ENCODE data around the gene CHST11.

- TF ChIP-seq, protein P1, sequence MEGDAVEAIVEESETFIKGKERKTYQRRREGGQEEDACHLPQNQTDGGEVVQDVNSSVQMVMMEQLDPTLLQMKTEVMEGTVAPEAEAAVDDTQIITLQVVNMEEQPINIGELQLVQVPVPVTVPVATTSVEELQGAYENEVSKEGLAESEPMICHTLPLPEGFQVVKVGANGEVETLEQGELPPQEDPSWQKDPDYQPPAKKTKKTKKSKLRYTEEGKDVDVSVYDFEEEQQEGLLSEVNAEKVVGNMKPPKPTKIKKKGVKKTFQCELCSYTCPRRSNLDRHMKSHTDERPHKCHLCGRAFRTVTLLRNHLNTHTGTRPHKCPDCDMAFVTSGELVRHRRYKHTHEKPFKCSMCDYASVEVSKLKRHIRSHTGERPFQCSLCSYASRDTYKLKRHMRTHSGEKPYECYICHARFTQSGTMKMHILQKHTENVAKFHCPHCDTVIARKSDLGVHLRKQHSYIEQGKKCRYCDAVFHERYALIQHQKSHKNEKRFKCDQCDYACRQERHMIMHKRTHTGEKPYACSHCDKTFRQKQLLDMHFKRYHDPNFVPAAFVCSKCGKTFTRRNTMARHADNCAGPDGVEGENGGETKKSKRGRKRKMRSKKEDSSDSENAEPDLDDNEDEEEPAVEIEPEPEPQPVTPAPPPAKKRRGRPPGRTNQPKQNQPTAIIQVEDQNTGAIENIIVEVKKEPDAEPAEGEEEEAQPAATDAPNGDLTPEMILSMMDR (IDR thresholded peaks at IDR 0.05) = no peak
- TF ChIP-seq POLR2A (IDR thresholded peaks at IDR 0.05) = no peak
Measured at GRCh38 chr12:104473374-104473983, 16.7 kb downstream of the CHST11 start.
